Right lobe of liver (tissue), 4 donors: ENCODE results near the gene CAPN12.

Source experiments
- CTCF ChIP-seq, 4 donors: fragments of 200-600 bp in 3 of 4; fragments of 450-650 bp in 1 of 4; IDR thresholded peaks; one replicate each; pipeline versions ENCODE4 v1.5.1 to v1.8.0; 2016 to 2022; ENCODE audit warnings: antibody characterized with exemption in 4 of 4, mild to moderate bottlenecking in 2 of 4
- POLR2A ChIP-seq: fragments of 450-650 bp; IDR thresholded peaks from one replicate; pipeline ENCODE4 v1.6.1; 2017; ENCODE audit warnings: antibody characterized with exemption, mild to moderate bottlenecking
- donor health status: DM: no; HTN: no; CAD: no.
- donor health status: DM: no; HTN: no; CAD: no.
- donor health status: DM: no; HTN: yes; CAD: no.

DNA sequence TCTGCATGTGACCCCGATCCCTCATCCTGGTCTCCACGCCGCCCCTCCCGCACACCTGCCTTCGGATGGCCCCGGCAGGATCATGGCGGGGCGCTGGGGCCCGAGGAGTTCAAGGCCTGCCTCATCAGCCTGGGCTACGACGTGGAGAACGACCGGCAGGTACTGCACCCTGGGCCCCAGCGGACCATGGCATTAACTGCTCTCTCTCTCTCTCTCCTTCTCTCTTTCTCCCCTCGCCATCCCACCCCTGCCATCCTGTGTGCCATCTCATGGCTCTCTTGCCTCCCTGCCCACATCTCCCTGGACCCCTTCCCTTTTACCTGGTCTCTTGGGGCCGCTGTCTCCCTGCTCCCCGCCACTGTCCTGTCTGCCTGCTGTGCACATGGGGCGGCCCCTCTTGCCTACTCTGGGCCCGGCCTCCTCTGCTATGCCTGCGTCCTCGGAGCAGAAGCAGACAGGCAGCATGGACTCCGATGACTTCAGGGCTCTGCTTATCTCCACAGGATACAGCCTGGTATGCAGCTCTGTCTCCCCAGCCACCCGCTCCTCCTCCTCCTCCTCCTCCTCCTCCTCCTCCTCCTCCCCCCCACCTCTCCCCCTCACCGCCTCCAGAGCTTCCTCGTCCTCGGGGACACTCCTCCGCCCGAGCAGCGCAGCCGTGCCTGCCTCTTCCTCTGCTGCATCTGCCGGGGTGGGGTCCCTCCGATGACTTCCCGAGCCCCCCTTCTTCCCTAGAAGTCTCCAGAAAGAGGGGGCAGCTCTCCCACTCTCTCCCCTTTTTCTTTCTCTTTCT lies 16.2 kb downstream of the CAPN12 start:
- TF ChIP-seq CTCF (IDR thresholded peaks at IDR 0.05), result no peak
- TF ChIP-seq POLR2A, result no peak
